Common myeloid progenitor, CD34-positive (primary cell): ENCODE data around the gene ARMC5.

Experiments
- CTCF ChIA-PET: fragments of 350-600 bp; sonication (Branson Sonifier 250); formaldehyde crosslinking; loops from one replicate; lab custom pipeline; 2021; ENCODE audit warnings: antibody characterized with exemption; lab: Charles Lee
- POLR2A ChIA-PET: fragments of 350-600 bp; sonication (Branson Sonifier 250); formaldehyde crosslinking; loops from one replicate; lab custom pipeline; 2021; ENCODE audit warnings: antibody characterized with exemption; lab: Charles Lee
- DNase-seq, 3 donors: peaks; one replicate each; pipeline versions ENCODE4 v3.0.0 to v3.0.0-alpha.2; 2013
- H3K27ac ChIP-seq, 2 experiments: 1 replicate in 1 of 2; 2 replicates in 1 of 2; pipeline ENCODE4 v1.7.0; 2013; ENCODE audit warnings: inconsistent platforms in 2 of 2, low read length in 2 of 2, mild to moderate bottlenecking in 2 of 2, low read depth in 1 of 2, moderate library complexity in 1 of 2; ENCODE audit not compliant: severe bottlenecking in 2 of 2, insufficient read depth in 1 of 2, poor library complexity in 1 of 2
- H3K27me3 ChIP-seq, 5 experiments: replicated peaks in 2 of 5; 1 replicate in 3 of 5; 2 replicates in 2 of 5; pipeline versions ENCODE4 v1.6.1 to v1.7.0; 2013; ENCODE audit warnings: low read length in 4 of 5, mild to moderate bottlenecking in 2 of 5, moderate library complexity in 2 of 5, inconsistent platforms in 1 of 5; ENCODE audit not compliant: insufficient read depth in 5 of 5, control insufficient read depth in 4 of 5
- H3K36me3 ChIP-seq, 4 experiments: 1 replicate in 2 of 4; 2 replicates in 2 of 4; pipeline versions ENCODE4 v1.6.1 to v1.7.0; 2013; ENCODE audit warnings: low read length in 3 of 4, control low read depth in 1 of 4, mild to moderate bottlenecking in 1 of 4; ENCODE audit not compliant: control insufficient read depth in 4 of 4, insufficient read depth in 4 of 4
- H3K4me1 ChIP-seq, 4 experiments: 1 replicate in 3 of 4; 2 replicates in 1 of 4; pipeline versions ENCODE4 v1.6.1 to v1.7.1; 2013; ENCODE audit warnings: low read length in 3 of 4, mild to moderate bottlenecking in 3 of 4, control low read depth in 1 of 4, inconsistent platforms in 1 of 4, moderate library complexity in 1 of 4; ENCODE audit not compliant: control insufficient read depth in 4 of 4, insufficient read depth in 4 of 4; ENCODE audit errors: control extremely low read depth in 1 of 4
- H3K4me3 ChIP-seq, 7 experiments: 1 replicate in 4 of 7; 2 replicates in 3 of 7; pipeline versions ENCODE4 v1.5.1 to v1.7.0; 2013; ENCODE audit warnings: mild to moderate bottlenecking in 7 of 7, low read length in 6 of 7, moderate library complexity in 6 of 7, inconsistent platforms in 2 of 7, low read depth in 2 of 7, control low read depth in 1 of 7; ENCODE audit not compliant: insufficient read depth in 4 of 7, control insufficient read depth in 1 of 7; ENCODE audit errors: extremely low read depth in 1 of 7
- H3K9me3 ChIP-seq, 5 experiments: 1 replicate in 4 of 5; 2 replicates in 1 of 5; pipeline versions ENCODE4 v1.6.1 to v1.7.1; 2013; ENCODE audit warnings: low read length in 4 of 5, mild to moderate bottlenecking in 2 of 5, inconsistent platforms in 1 of 5, low read depth in 1 of 5, moderate library complexity in 1 of 5; ENCODE audit not compliant: control insufficient read depth in 4 of 5, insufficient read depth in 2 of 5; ENCODE audit errors: control extremely low read depth in 1 of 5
- WGBS: methylation state at CpG from one replicate; pipeline ENCODE4 v1.1.5; 2013; ENCODE audit not compliant: insufficient coverage; 5-methylcytosine and 5-hydroxymethylcytosine counted together

ARMC5 gene

DNA sequence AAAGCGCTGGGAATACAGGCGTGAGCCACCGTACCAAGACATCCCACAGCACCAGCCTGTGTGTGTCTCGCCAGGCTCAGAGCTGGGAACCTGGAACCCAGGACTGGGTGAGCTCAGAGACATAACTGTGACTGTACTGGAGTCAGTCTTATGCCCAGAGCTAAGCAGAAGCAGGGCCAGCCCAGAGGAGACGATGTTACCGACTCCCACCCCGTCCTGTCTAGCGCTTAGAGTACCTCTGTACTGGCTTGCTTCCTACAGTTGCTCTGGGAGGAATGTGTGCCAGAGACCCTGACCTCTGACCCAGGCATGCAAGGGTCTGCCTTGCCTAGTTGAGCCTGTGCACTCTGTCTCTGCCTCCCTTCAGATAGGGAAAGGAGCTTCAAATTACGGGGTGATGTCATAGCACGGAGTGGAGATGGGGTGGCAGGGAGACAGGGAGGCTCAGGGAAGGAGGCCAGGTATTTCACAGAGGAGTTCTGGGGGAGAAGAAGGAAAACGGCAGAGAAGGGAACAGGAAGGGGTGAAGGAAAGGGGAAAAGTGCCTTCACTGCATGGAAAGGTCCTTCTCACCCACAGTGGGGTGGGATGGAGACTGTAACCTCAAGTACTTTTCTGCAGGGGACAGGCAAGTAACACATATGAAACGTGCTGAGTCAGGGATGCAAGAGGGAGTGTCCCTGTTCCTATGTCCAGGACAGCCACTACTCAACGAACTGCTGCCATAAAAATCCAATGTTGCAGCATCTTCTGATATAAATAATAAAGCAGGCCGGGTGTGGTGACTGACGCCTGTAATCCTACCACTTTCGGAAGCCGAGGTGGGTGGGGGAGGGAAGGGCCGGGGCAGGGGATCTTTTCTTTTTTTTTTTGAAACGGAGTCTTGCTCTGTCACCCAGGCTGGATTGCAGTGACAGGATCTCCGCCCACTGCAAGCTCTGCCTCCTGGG lies 5.8 kb upstream of the ARMC5 start:
- POLR2A ChIA-PET = no interaction called here
- CTCF ChIA-PET = interaction anchor here (0.8 to 6.3 kb wide), 10 partner anchors 7 to 415 kb away, joined by 3 to 36 read pairs (median 8); partner anchors contain the start of gene ZNF843
- H3K27me3 ChIP-seq = no peaks in the 10 kb centered on the region
- peak; percentile 23 to 69 (median 63) for DNase-seq
- peaks cover 0 to 16% (median 4%) of the 10 kb centered on the region in 4 experiments for H3K36me3 ChIP-seq
- H3K27ac ChIP-seq = peak overlapping the region in 1 of 2 experiments; percentile 49
- peaks cover 4 to 68% (median 56%) of the 10 kb centered on the region in 4 experiments for H3K4me1 ChIP-seq
- 66% methylated on average over 17 of the region's 20 CpGs for WGBS
- H3K4me3 ChIP-seq = peak overlapping the region in 1 of 7 experiments; percentile 11
- H3K9me3 ChIP-seq = no peaks in the 10 kb centered on the region

DNA sequence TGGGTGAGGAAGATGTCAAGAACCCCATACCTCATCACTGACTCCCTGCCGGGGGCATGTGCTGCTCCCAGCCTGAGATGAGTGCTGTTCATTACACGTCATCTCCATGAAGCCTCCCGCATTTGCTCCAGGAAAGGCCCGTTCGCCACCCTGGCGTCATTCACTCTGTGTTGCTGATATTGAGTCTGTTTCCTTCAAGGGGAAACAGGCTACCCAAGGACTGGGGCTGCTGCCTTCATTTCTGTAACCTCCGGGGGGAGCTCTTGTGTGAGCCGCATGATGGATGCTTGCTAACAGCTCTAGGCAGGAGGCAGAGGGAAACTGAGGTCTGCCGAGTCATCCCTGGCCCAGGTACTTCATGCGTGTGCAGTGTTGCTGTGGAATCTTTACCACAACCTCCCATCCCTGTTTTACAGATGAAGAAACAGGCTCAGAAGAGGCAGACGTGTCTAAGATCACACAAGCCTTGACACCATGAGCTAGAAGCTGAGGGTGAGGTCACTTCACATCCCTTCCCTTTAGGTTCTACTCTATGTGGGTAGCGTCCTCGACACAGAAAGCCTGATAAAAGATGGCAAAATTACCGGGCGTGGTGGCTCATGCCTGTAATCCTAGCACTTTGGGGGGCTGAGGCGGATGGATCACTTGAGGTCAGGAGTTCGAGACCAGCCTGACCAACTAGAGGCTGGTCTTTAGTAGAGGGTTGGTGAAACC lies 3.5 kb upstream of the ARMC5 start:
- CTCF ChIA-PET = interaction anchor here (0.8 to 6.3 kb wide), 16 partner anchors 10 to 364 kb away, joined by 3 to 36 read pairs (median 4); partner anchors contain the start of gene ZNF843
- peak overlapping the region in 4 of 7 experiments; percentile 5 to 43 (median 30) for H3K4me3 ChIP-seq
- peak overlapping the region in 1 of 2 experiments; percentile 19 for H3K27ac ChIP-seq
- peaks cover 0 to 16% (median 4%) of the 10 kb centered on the region in 4 experiments for H3K36me3 ChIP-seq
- no peaks in the 10 kb centered on the region for H3K27me3 ChIP-seq
- DNase-seq = peak; percentile 57 to 70 (median 66)
- 30% methylated on average over 12 of the region's 17 CpGs for WGBS
- POLR2A ChIA-PET = interaction anchor here (0.6 kb wide), 1 partner anchor 49 kb away, joined by 3 read pairs; no protein-coding TSS in a partner anchor
- H3K4me1 ChIP-seq = peaks cover 4 to 82% (median 67%) of the 10 kb centered on the region in 4 experiments
- H3K9me3 ChIP-seq = no peaks in the 10 kb centered on the region

DNA sequence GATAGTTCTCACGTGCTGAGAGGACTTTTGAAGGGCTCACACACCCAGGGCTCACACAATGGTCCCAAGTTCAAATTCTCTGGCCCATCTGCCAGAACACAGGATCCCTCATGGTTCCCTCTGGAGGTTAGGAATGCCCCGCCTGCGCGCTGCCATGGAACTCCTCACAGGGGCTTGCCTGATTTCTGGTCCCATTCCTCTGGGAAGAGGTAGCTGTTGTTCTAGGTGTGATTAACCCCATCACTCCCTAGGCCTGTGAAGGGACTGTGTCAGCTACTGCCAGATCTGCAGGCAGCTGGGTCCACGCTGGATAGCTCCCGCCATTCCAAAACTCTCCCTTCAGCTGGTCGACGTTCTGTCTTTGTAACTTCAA lies 2.3 kb upstream of the ARMC5 start:
- ChIA-PET CTCF (interaction anchor here (0.8 to 6.3 kb wide), 15 partner anchors 9 to 412 kb away, joined by 3 to 36 read pairs (median 5); partner anchors contain the start of genes SLC5A2 and ZNF843), POLR2A (interaction anchor here (0.5 kb wide), 1 partner anchor 208 kb away, joined by 3 read pairs; no protein-coding TSS in a partner anchor)
- peak overlapping the region in 5 of 7 experiments; percentile 13 to 90 (median 86) for H3K4me3 ChIP-seq
- H3K36me3 ChIP-seq = peaks cover 2 to 21% (median 9%) of the 10 kb centered on the region in 4 experiments
- H3K27ac ChIP-seq = peak overlapping the region in 1 of 2 experiments; percentile 47
- no peaks in the 10 kb centered on the region for H3K27me3 ChIP-seq
- WGBS = 86% methylated on average over 5 of the region's 8 CpGs
- peaks cover 2 to 80% (median 63%) of the 10 kb centered on the region in 4 experiments for H3K4me1 ChIP-seq
- no peak for DNase-seq
- H3K9me3 ChIP-seq = no peaks in the 10 kb centered on the region

DNA sequence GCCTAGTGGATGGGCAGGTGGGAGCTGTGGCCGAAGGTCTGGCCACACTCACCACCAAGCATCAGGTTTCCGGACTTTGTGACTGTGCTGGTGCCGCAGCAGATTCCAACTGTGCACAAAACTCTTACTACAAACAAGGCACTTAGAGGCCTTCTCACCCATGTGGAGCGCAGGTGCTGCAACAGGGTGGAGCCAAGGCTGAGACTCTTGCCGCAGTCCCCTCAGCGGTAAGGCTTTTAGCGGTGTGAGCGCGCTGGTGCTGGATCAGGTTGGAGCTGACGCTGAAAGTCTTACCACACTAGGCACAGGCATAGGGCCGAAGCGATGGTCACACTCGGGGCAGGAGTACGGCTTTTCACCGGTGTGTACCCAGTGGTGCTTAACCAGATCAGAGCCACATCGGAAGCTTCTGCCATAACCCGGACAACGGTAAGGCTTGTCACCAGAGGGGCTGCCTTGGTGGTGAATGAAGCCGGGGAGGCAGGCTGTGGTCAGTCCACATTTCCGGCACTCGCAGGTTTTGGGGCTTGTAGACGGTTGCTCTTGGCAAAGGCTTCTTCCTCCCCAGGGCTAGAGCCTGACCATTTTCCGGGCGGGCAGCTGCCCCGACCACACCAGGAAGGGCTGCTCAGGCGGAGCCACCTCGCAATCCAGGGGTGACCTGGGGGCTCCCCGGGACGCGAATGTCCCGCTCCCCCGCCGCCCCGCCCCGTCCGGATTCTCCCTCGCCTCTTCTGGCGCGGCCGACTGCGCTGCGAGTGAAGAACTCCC lies 1.0 kb upstream of the ARMC5 start:
- no peaks in the 10 kb centered on the region for H3K9me3 ChIP-seq
- H3K27ac ChIP-seq = peak overlapping the region; percentile 97 to 98
- no peaks in the 10 kb centered on the region for H3K27me3 ChIP-seq
- under 1% methylated on average over 40 of the region's 42 CpGs for WGBS
- DNase-seq = peak; percentile 61 to 94 (median 92)
- peaks cover 2 to 31% (median 18%) of the 10 kb centered on the region in 4 experiments for H3K36me3 ChIP-seq
- CTCF ChIA-PET = interaction anchor here (0.6 to 5.7 kb wide), 13 partner anchors 9 to 411 kb away, joined by 3 to 36 read pairs (median 5); partner anchors contain the start of genes SLC5A2, TGFB1I1 and ZNF843
- peak overlapping the region; percentile 66 to 90 (median 86) for H3K4me3 ChIP-seq
- POLR2A ChIA-PET = interaction anchor here (0.5 to 2.5 kb wide), 13 partner anchors 8 to 501 kb away, joined by 3 to 7 read pairs (median 4); partner anchors contain the start of genes FUS, RUSF1, SETD1A and ZNF267
- peaks cover 2 to 67% (median 56%) of the 10 kb centered on the region in 4 experiments for H3K4me1 ChIP-seq

DNA sequence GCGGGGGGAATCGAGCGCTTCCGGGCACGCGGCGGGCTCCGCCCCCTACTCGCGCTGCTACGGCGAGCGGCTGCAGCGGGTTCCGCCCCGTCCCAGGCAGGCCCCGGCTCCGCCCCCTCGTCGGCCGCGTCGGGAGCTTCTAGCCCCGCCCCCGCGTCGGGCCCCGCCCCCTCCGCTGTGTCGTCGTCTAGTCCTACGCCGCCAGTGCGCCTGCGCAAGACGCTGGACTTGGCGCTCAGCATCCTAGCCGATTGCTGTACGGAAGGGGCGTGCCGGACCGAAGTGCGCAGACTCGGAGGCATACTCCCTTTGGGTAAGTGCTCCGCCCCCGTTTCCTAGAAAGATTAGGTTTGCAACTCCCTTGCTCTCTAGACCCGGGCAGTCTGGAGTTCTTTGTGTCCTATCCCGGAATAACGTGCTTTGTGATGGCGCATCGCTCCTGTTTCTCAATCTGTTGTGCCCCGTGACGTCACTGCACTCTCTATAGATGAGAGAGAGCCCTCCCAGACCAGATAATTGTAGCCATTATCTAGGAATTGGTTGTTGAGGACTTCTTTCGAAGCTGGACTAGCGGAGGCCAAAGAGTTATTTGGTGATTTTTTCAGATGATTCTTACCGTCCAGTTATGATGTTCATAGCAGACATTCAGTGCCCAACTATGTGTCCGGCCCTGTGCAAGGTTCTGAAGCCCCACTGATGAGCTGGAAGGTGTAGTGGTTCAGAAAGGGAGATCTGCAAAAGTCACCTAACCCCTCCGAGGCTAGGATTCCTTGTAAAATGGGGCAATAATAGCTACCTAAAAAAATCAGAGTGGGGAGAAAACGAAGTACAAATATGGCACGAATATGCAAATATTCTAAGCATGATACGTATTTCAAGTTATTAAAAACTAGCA lies 633 bp downstream of the ARMC5 start:
- WGBS = 6% methylated on average over 39 of the region's 61 CpGs
- POLR2A ChIA-PET = interaction anchor here (0.6 to 2.5 kb wide), 7 partner anchors 17 to 475 kb away, joined by 3 to 6 read pairs (median 4); partner anchors contain the start of genes HSD3B7 and RUSF1

More for the DNA sequence above, 633 bp downstream of the ARMC5 start:
- no peaks in the 10 kb centered on the region for H3K9me3 ChIP-seq
- H3K4me1 ChIP-seq = peaks cover 2 to 53% (median 48%) of the 10 kb centered on the region in 4 experiments
- DNase-seq = peak; percentile 98 to 99 (median 99)
- H3K27ac ChIP-seq = peak overlapping the region; percentile 97 to 98
- H3K4me3 ChIP-seq = peak overlapping the region; percentile 66 to 90 (median 86)
- CTCF ChIA-PET = interaction anchor here (0.9 to 5.7 kb wide), 21 partner anchors 8 to 409 kb away, joined by 3 to 28 read pairs (median 4); partner anchors contain the start of gene ZNF843
- H3K27me3 ChIP-seq = no peaks in the 10 kb centered on the region
- H3K36me3 ChIP-seq = peaks cover 5 to 46% (median 32%) of the 10 kb centered on the region in 4 experiments
